Astrocyte (in vitro differentiated cells and primary cell): ENCODE measurements around the gene ALDH1L1. TPM values are rescaled to one million over a fixed set of nuclear protein-coding genes. Genes with fewer than 3 reads are reported as not detected.

Source experiments
- DNase-seq: peaks from one replicate; pipeline ENCODE4 v3.0.0-alpha.2; 2010; ENCODE audit warnings: low read depth
- FAIRE-seq: peaks from 2 replicates; lab custom pipeline; 2011; peaks lifted over from hg19 to GRCh38; lab: Jason Lieb, UNC
- H2AFZ ChIP-seq: 2 replicates; pipeline ENCODE4 v1.6.0; 2012; ENCODE audit warnings: low read depth, low read length, inconsistent platforms
- H3K27ac ChIP-seq: 2 replicates; pipeline ENCODE4 v1.5.1; 2011; ENCODE audit warnings: low read depth, low read length, inconsistent platforms
- H3K27me3 ChIP-seq: 2 replicates; pipeline ENCODE4 v1.6.0; 2011; ENCODE audit warnings: low read length, inconsistent platforms; ENCODE audit not compliant: insufficient read depth
- H3K36me3 ChIP-seq: 2 replicates; pipeline ENCODE4 v1.5.1; 2011; ENCODE audit warnings: low read length, inconsistent platforms; ENCODE audit not compliant: insufficient read depth
- H3K4me1 ChIP-seq: 2 replicates; pipeline ENCODE4 v1.5.1; 2011; ENCODE audit warnings: low read length, inconsistent platforms; ENCODE audit not compliant: insufficient read depth
- H3K4me2 ChIP-seq: 2 replicates; pipeline ENCODE4 v1.6.0; 2012; ENCODE audit warnings: low read length, inconsistent platforms
- H3K4me3 ChIP-seq: 2 replicates; pipeline ENCODE4 v1.5.1; 2011; ENCODE audit warnings: low read depth, mild to moderate bottlenecking, low read length, inconsistent platforms; ENCODE audit not compliant: insufficient read depth
- H3K79me2 ChIP-seq: 2 replicates; pipeline ENCODE4 v1.6.0; 2012; ENCODE audit warnings: mild to moderate bottlenecking, low read length, inconsistent platforms; ENCODE audit not compliant: insufficient read depth
- H3K9ac ChIP-seq: 2 replicates; pipeline ENCODE4 v1.6.0; 2012; ENCODE audit warnings: mild to moderate bottlenecking, low read length, inconsistent platforms
- H3K9me3 ChIP-seq: 2 replicates; pipeline ENCODE4 v1.5.1; 2012; ENCODE audit warnings: low read depth, mild to moderate bottlenecking, low read length, inconsistent platforms; ENCODE audit not compliant: insufficient read depth
- H4K20me1 ChIP-seq: 2 replicates; pipeline ENCODE4 v1.6.0; 2012; ENCODE audit warnings: low read length, inconsistent platforms; ENCODE audit not compliant: insufficient read depth
- H3K27ac Mint-ChIP-seq: one replicate; pipeline ENCODE4 v1.8.0; 2021; ENCODE audit warnings: mild to moderate bottlenecking, mixed read lengths; ENCODE audit not compliant: unreplicated experiment
- H3K27me3 Mint-ChIP-seq: one replicate; pipeline ENCODE4 v1.8.0; 2021; ENCODE audit warnings: low read depth, mixed read lengths; ENCODE audit not compliant: unreplicated experiment
- H3K36me3 Mint-ChIP-seq: one replicate; pipeline ENCODE4 v1.8.0; 2021; ENCODE audit warnings: low read depth, mixed read lengths; ENCODE audit not compliant: unreplicated experiment
- H3K4me1 Mint-ChIP-seq: one replicate; pipeline ENCODE4 v1.8.0; 2021; ENCODE audit warnings: low read depth, mixed read lengths; ENCODE audit not compliant: unreplicated experiment
- H3K4me3 Mint-ChIP-seq: one replicate; pipeline ENCODE4 v1.8.0; 2021; ENCODE audit warnings: mild to moderate bottlenecking, moderate library complexity, mixed read lengths; ENCODE audit not compliant: unreplicated experiment
- H3K9me3 Mint-ChIP-seq: one replicate; pipeline ENCODE4 v1.8.0; 2021; ENCODE audit warnings: mild to moderate bottlenecking, mixed read lengths; ENCODE audit not compliant: unreplicated experiment
- CTCF ChIP-seq: IDR thresholded peaks from 2 replicates; pipeline ENCODE4 v1.5.1; 2011; ENCODE audit warnings: low read depth, mild to moderate bottlenecking, inconsistent platforms, low read length, moderate library complexity; ENCODE audit not compliant: insufficient read depth
- EZH2 ChIP-seq: IDR thresholded peaks from 2 replicates; pipeline ENCODE4 v1.6.1; 2012; ENCODE audit warnings: mild to moderate bottlenecking, low read length, inconsistent platforms; ENCODE audit not compliant: insufficient read depth
- total RNA-seq: library from RNA; stranded (reverse); gene quantifications from 2 replicates; pipeline ENCODE4 v1.2.1, GENCODE V29; 2021

The ALDH1L1 gene
- total RNA-seq, 1 donor from 2014 or later, result not detected

DNA sequence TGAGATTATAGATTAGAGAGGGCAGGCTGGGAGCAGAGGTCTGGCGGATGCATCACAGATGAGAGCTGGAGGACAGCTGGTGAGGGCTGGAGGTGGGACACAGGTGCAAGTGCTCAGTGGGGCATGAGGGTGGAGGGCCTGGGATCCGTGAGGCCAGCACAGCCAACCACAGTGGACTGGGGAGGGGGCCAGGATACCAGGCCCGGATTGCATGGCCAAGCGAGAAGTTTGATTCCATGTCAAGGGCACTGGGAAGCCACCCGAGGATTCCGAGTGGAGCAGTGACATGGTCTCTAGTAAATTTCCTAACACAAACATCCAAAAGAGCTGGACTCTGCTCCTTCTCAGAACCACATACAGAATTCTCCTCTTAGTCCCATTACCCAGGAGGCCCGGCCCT lies 52.5 kb downstream of the ALDH1L1 start:
- Mint-ChIP-seq H3K9me3 (peaks cover 2% of the 10 kb centered on the region), H3K4me3 (no peak overlapping the region), H3K27ac (no peak overlapping the region), H3K36me3 (no peaks in the 10 kb centered on the region), H3K4me1 (no peaks in the 10 kb centered on the region), H3K27me3 (peaks cover 32% of the 10 kb centered on the region)
- H3K4me2 ChIP-seq, result no peak overlapping the region
- no peaks in the 10 kb centered on the region for H3K9me3 ChIP-seq
- H3K27me3 ChIP-seq, result peaks cover 2% of the 10 kb centered on the region
- H4K20me1 ChIP-seq, result no peaks in the 10 kb centered on the region
- no peaks in the 10 kb centered on the region for H3K79me2 ChIP-seq
- TF ChIP-seq EZH2, result no peak
- TF ChIP-seq CTCF, result no peak
- H3K4me3 ChIP-seq, result no peak overlapping the region
- DNase-seq (no peak), FAIRE-seq (no peak)
- no peak overlapping the region for H3K27ac ChIP-seq
- H2AFZ ChIP-seq, result no peak overlapping the region
- no peaks in the 10 kb centered on the region for H3K4me1 ChIP-seq
- H3K9ac ChIP-seq, result no peak overlapping the region
- no peaks in the 10 kb centered on the region for H3K36me3 ChIP-seq

DNA sequence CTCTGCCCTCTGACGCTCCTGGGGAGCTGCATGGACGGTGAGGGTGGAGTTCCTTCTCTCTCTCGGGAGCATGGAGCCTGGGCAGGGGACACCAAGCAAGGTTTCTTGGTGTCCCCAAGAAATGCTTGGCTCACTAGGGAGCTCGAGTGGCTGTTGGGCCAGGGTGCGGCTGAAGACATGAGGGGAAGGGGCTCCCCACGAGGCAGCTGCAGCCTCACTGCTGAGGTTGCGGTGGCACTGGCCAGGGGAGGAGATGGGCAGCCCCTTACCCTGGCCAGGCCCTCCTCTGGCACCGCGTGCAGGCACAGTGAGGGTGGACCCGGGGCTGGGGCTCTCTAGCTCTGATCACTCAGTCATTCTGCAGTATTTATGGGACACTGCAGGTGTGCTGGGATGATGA lies 52.9 kb downstream of the ALDH1L1 start:
- TF ChIP-seq EZH2 (no peak), CTCF (no peak)
- DNase-seq (no peak), FAIRE-seq (no peak)
- H4K20me1 ChIP-seq, result no peaks in the 10 kb centered on the region
- H3K27ac ChIP-seq, result no peak overlapping the region
- Mint-ChIP-seq H3K9me3 (peaks cover 2% of the 10 kb centered on the region), H3K36me3 (no peaks in the 10 kb centered on the region), H3K27me3 (peaks cover 28% of the 10 kb centered on the region), H3K27ac (no peak overlapping the region), H3K4me1 (no peaks in the 10 kb centered on the region), H3K4me3 (no peak overlapping the region)
- H3K4me1 ChIP-seq, result no peaks in the 10 kb centered on the region
- H3K36me3 ChIP-seq, result no peaks in the 10 kb centered on the region
- H3K9ac ChIP-seq, result no peak overlapping the region
- H2AFZ ChIP-seq, result no peak overlapping the region
- no peak overlapping the region for H3K4me2 ChIP-seq
- peaks cover 1% of the 10 kb centered on the region for H3K27me3 ChIP-seq
- H3K79me2 ChIP-seq, result no peaks in the 10 kb centered on the region
- H3K4me3 ChIP-seq, result no peak overlapping the region
- H3K9me3 ChIP-seq, result no peaks in the 10 kb centered on the region

DNA sequence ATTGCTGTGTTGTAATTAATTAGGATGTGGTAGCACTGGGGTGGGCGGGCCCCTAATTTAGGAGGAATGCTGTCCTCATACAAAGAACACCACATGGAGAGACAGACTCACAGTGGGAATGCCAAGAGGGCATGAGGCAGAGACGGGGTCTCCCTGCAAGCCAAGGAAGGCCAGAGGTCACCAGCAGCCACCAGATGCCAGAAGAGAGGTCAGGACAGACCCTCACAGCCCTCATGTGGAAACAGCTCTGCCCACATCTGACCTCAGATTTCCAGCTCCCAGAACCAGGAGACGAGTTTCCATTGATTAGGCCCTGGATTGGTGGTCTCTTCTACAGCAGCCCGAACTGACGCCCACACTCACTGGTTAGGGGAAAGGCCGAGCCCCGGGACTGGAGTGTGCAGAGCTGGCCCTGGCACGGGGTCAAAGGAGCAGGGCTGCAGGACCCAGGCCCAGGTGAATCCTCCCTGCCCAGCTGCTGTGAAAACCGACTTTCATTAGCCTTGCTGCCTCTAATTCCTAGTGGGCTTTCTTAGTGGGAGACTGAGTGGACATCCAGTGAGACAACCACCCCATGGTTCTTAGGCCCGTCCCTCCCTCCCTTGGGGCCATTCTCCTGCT lies 53.5 kb downstream of the ALDH1L1 start:
- TF ChIP-seq CTCF, result no peak
- TF ChIP-seq EZH2, result no peak
- Histone ChIP-seq H3K4me3 (no peak overlapping the region), H3K4me2 (no peak overlapping the region), H3K27ac (no peak overlapping the region), H3K9me3 (no peaks in the 10 kb centered on the region), H3K36me3 (no peaks in the 10 kb centered on the region), H3K4me1 (no peaks in the 10 kb centered on the region), H3K27me3 (no peaks in the 10 kb centered on the region), H3K79me2 (no peaks in the 10 kb centered on the region), H3K9ac (no peak overlapping the region), H2AFZ (no peak overlapping the region), H4K20me1 (no peaks in the 10 kb centered on the region)
- Mint-ChIP-seq H3K27me3 (peaks cover 26% of the 10 kb centered on the region), H3K4me1 (no peaks in the 10 kb centered on the region), H3K4me3 (no peak overlapping the region), H3K27ac (no peak overlapping the region), H3K9me3 (peaks cover 2% of the 10 kb centered on the region), H3K36me3 (no peaks in the 10 kb centered on the region)
- no peak for DNase-seq
- no peak for FAIRE-seq
